K562 (cell line): Measurements from ENCODE around the gene CEP162.

ENCODE experiments used
- CTCF ChIP-seq, 3 experiments: IDR thresholded peaks in 2 of 3; conservative IDR thresholded peaks in 1 of 3; 2 replicates each; pipeline ENCODE4 v1.5.1; 2011 to 2012; ENCODE audit warnings: low read length in 3 of 3, mild to moderate bottlenecking in 3 of 3, control low read depth in 2 of 3, improper control_type of control experiment in 1 of 3, inconsistent platforms in 1 of 3, low read depth in 1 of 3, mixed read lengths in 1 of 3, moderate library complexity in 1 of 3; ENCODE audit not compliant: insufficient read depth in 2 of 3
- GTF3C2 ChIP-seq: IDR thresholded peaks from 3 replicates; pipeline ENCODE4 v1.6.1; 2011; ENCODE audit warnings: borderline replicate concordance, mild to moderate bottlenecking, moderate library complexity; ENCODE audit not compliant: insufficient read length; ENCODE audit errors: extremely low read depth
- HDAC2 ChIP-seq: fragments of 450-650 bp; IDR thresholded peaks from 2 replicates; pipeline ENCODE4 v1.6.1; 2016; ENCODE audit warnings: mild to moderate bottlenecking
- JUN ChIP-seq, 2 experiments: sonication (generic) in 1 of 2; formaldehyde crosslinking in 1 of 2; IDR thresholded peaks; 2 replicates each; pipeline versions ENCODE4 v1.6.1 to v1.8.0; 2012 to 2022; ENCODE audit warnings: borderline replicate concordance in 2 of 2, mild to moderate bottlenecking in 2 of 2, improper control_type of control experiment in 1 of 2, low read depth in 1 of 2, low read length in 1 of 2, missing genetic modification reagents in 1 of 2
- NFYB ChIP-seq: IDR thresholded peaks from 2 replicates; pipeline ENCODE4 v1.6.1; 2011; ENCODE audit warnings: mild to moderate bottlenecking, moderate library complexity; ENCODE audit not compliant: insufficient read length; ENCODE audit errors: extremely low read depth
- POLR2A ChIP-seq: fragments of 450-650 bp; conservative IDR thresholded peaks from 2 replicates; pipeline ENCODE4 v1.6.1; 2016
- SRF ChIP-seq, 2 experiments: fragments of 250-450, 450-650 bp in 1 of 2; sonication (Bioruptor Pico) in 1 of 2; sonication (generic) in 1 of 2; formaldehyde crosslinking; IDR thresholded peaks; 2 replicates each; pipeline versions ENCODE4 v1.5.0 to v1.5.1; 2020 to 2022; ENCODE audit warnings: mild to moderate bottlenecking in 1 of 2, missing genetic modification reagents in 1 of 2
- TAF1 ChIP-seq: IDR thresholded peaks from 2 replicates; pipeline ENCODE4 v1.6.1; 2011; ENCODE audit warnings: mild to moderate bottlenecking, low read length, moderate library complexity; ENCODE audit not compliant: insufficient read depth, control insufficient read depth, severe bottlenecking; ENCODE audit errors: extremely low read depth
- YY1 ChIP-seq, 3 experiments: IDR thresholded peaks; 2 replicates each; pipeline ENCODE4 v1.6.1; 2011; ENCODE audit warnings: low read length in 2 of 3, mild to moderate bottlenecking in 2 of 3, moderate library complexity in 2 of 3, borderline replicate concordance in 1 of 3, control low read depth in 1 of 3, low read depth in 1 of 3; ENCODE audit not compliant: insufficient read depth in 3 of 3, insufficient replicate concordance in 2 of 3, control insufficient read depth in 1 of 3, insufficient read length in 1 of 3; ENCODE audit errors: extremely low read depth in 1 of 3
- ZBTB8A ChIP-seq: fragments of 450-650 bp; IDR thresholded peaks from 2 replicates; pipeline ENCODE4 v1.6.1; 2018; ENCODE audit warnings: mild to moderate bottlenecking, moderate library complexity; ENCODE audit not compliant: partially characterized antibody
- ZC3H8 ChIP-seq: fragments of 450-650 bp; IDR thresholded peaks from 2 replicates; pipeline ENCODE4 v1.6.1; 2017
- ZEB2 ChIP-seq: fragments of 450-650 bp; IDR thresholded peaks from 2 replicates; pipeline ENCODE4 v1.6.1; 2016
- ZNF274 ChIP-seq: IDR thresholded peaks from 2 replicates; pipeline ENCODE4 v1.6.1; 2011; ENCODE audit warnings: low read depth, mild to moderate bottlenecking, low read length, moderate library complexity, borderline replicate concordance
- TF ChIP-seq, protein P1 (sequence below): sonication (generic); formaldehyde crosslinking; IDR thresholded peaks from 2 replicates; pipeline ENCODE4 v1.8.1; 2023; ENCODE audit warnings: missing genetic modification reagents, mild to moderate bottlenecking, borderline replicate concordance

DNA sequence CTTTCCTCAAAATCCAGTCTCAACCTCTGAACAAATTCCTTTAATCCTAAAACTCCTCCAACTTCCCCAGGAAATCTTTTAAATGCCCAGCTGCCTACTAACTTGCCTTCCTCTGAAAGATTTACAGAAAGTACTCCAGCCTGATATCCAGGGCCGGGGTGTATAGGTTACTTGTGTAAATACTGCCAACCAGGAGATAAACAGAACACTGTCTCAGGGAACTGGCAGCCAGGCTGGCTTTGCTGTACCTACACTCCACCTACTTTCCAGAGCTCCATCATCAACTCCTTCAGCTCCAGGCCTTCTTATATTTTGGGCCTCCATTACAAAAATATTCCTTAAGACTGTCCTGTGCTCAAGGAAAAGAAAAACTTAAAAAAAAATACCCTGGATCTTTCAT lies 85.9 kb downstream of the CEP162 start:
- TF ChIP-seq YY1 (IDR thresholded peaks at IDR 0.05; ENCODE audit: borderline replicate concordance in 1 of 3, control insufficient read depth in 1 of 3, extremely low read depth in 1 of 3, insufficient read depth in 3 of 3, insufficient read length in 1 of 3, insufficient replicate concordance in 2 of 3, low read depth in 1 of 3, low read length in 2 of 3) (no peak), ZEB2 (no peak), NFYB (no peak), CTCF (IDR thresholded peaks at IDR 0.05 in 2 of 3, conservative IDR thresholded peaks at IDR 0.05 in 1 of 3; ENCODE audit: insufficient read depth in 2 of 3, low read depth in 1 of 3, low read length in 3 of 3) (no peak), HDAC2 (no peak), ZC3H8 (no peak), JUN (IDR thresholded peaks at IDR 0.05; ENCODE audit: borderline replicate concordance, low read depth, low read length) (no peak), JUN (CRISPR knock-in tag; IDR thresholded peaks at IDR 0.05; ENCODE audit: borderline replicate concordance) (no peak), SRF (CRISPR knock-in tag; IDR thresholded peaks at IDR 0.05) (no peak), GTF3C2 (no peak), POLR2A (no peak), TAF1 (no peak), ZBTB8A (no peak), ZNF274 (no peak)
- TF ChIP-seq, protein P1, sequence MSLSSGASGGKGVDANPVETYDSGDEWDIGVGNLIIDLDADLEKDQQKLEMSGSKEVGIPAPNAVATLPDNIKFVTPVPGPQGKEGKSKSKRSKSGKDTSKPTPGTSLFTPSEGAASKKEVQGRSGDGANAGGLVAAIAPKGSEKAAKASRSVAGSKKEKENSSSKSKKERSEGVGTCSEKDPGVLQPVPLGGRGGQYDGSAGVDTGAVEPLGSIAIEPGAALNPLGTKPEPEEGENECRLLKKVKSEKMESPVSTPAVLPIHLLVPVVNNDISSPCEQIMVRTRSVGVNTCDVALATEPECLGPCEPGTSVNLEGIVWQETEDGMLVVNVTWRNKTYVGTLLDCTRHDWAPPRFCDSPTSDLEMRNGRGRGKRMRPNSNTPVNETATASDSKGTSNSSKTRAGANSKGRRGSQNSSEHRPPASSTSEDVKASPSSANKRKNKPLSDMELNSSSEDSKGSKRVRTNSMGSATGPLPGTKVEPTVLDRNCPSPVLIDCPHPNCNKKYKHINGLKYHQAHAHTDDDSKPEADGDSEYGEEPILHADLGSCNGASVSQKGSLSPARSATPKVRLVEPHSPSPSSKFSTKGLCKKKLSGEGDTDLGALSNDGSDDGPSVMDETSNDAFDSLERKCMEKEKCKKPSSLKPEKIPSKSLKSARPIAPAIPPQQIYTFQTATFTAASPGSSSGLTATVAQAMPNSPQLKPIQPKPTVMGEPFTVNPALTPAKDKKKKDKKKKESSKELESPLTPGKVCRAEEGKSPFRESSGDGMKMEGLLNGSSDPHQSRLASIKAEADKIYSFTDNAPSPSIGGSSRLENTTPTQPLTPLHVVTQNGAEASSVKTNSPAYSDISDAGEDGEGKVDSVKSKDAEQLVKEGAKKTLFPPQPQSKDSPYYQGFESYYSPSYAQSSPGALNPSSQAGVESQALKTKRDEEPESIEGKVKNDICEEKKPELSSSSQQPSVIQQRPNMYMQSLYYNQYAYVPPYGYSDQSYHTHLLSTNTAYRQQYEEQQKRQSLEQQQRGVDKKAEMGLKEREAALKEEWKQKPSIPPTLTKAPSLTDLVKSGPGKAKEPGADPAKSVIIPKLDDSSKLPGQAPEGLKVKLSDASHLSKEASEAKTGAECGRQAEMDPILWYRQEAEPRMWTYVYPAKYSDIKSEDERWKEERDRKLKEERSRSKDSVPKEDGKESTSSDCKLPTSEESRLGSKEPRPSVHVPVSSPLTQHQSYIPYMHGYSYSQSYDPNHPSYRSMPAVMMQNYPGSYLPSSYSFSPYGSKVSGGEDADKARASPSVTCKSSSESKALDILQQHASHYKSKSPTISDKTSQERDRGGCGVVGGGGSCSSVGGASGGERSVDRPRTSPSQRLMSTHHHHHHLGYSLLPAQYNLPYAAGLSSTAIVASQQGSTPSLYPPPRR (CRISPR knock-in tag) = no peak
